ENCODE data around the gene LGR6.

DNA sequence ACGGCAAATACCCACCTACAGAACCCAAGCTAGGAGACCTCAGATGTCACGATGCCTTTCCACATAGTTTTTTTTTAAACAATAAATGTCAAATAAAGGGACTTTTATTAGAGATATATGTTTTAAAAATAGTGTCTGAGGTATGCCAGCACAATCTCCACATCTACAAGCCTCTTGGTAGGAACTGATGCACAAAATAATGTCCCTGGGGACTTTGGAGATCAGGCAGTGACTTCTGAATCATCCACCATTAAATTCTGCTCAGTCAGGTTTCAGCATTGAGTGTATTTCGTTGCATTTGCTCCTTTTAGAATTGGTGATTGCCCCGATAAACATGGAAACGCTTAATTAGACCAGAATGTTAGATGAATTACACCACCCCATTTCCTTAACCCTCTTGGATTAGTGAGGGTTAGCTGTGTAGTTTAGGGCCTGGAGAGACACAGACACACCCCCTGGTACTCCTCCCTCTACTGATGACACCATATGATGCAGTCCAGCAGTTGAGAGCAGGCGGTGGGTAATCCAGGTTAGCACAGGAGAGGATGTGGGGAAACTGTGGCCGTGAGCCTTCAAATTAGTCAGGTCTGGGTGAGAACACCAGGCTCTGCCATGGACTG, 33.6 kb downstream of the LGR6 start:
- TF ChIP-seq POLR2A (IDR thresholded peaks at IDR 0.05) = no peak
- TF ChIP-seq, protein P1, sequence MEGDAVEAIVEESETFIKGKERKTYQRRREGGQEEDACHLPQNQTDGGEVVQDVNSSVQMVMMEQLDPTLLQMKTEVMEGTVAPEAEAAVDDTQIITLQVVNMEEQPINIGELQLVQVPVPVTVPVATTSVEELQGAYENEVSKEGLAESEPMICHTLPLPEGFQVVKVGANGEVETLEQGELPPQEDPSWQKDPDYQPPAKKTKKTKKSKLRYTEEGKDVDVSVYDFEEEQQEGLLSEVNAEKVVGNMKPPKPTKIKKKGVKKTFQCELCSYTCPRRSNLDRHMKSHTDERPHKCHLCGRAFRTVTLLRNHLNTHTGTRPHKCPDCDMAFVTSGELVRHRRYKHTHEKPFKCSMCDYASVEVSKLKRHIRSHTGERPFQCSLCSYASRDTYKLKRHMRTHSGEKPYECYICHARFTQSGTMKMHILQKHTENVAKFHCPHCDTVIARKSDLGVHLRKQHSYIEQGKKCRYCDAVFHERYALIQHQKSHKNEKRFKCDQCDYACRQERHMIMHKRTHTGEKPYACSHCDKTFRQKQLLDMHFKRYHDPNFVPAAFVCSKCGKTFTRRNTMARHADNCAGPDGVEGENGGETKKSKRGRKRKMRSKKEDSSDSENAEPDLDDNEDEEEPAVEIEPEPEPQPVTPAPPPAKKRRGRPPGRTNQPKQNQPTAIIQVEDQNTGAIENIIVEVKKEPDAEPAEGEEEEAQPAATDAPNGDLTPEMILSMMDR (IDR thresholded peaks at IDR 0.05) = no peak

Data from right lobe of liver (tissue), 4 donors.